HG03575 (cell line): Measurements from ENCODE around the gene MED1.
"Not testable (repeated sequence)": the region's sequence is repeated elsewhere in the genome, so short reads cannot be mapped to it uniquely, and the experiment has no call there.

Experiments
- ATAC-seq: cut with Tn5 transposase; IDR thresholded peaks from one replicate; pipeline ENCODE4 v1.9.1; 2021; ENCODE audit not compliant: unreplicated experiment, insufficient number of reproducible peaks, low FRiP score; ENCODE audit errors: extremely low read depth

The MED1 gene, protein sequence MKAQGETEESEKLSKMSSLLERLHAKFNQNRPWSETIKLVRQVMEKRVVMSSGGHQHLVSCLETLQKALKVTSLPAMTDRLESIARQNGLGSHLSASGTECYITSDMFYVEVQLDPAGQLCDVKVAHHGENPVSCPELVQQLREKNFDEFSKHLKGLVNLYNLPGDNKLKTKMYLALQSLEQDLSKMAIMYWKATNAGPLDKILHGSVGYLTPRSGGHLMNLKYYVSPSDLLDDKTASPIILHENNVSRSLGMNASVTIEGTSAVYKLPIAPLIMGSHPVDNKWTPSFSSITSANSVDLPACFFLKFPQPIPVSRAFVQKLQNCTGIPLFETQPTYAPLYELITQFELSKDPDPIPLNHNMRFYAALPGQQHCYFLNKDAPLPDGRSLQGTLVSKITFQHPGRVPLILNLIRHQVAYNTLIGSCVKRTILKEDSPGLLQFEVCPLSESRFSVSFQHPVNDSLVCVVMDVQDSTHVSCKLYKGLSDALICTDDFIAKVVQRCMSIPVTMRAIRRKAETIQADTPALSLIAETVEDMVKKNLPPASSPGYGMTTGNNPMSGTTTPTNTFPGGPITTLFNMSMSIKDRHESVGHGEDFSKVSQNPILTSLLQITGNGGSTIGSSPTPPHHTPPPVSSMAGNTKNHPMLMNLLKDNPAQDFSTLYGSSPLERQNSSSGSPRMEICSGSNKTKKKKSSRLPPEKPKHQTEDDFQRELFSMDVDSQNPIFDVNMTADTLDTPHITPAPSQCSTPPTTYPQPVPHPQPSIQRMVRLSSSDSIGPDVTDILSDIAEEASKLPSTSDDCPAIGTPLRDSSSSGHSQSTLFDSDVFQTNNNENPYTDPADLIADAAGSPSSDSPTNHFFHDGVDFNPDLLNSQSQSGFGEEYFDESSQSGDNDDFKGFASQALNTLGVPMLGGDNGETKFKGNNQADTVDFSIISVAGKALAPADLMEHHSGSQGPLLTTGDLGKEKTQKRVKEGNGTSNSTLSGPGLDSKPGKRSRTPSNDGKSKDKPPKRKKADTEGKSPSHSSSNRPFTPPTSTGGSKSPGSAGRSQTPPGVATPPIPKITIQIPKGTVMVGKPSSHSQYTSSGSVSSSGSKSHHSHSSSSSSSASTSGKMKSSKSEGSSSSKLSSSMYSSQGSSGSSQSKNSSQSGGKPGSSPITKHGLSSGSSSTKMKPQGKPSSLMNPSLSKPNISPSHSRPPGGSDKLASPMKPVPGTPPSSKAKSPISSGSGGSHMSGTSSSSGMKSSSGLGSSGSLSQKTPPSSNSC (N-terminal part only)

DNA sequence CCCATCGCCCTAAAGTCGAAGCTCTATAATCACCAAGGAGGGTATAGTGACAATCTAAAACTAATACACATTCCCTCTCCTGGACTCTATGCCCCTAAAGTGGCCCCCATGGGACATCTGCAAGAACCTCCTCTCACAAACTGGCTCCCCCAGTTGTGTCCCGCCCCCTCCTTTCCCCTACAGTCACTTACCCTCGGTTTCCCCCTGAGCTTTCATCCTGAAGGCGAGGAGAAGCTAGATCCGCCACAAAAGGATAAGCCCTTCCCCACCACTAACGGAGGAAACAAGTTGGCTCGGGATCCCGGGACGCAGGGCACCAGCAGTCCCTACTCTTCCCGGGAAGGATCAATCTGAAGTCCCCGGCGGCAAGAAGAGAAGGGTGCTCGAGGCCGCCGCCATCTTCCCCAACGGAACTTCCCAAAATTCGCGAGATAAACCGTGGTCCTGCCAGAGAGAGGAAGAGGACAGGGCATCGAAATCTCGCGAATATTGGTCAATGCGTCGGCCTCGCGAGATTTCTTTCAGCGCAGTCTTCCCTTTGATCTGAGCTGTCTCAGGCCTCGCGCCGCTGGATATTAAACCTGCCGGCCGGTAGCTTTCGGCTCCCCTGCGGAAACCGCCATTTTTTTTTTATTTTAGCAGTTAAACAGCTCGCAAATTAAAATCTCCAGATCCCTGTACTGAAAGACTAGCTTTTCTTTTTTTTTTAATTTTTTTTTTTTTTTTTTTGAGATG is at the start of gene MED1:
TSS of gene MED1 (minus strand) at position 417 of the 735 bp plus-strand sequence. CDS start at position 216, 201 bp downstream.
- ATAC-seq, result peak; percentile 74

DNA sequence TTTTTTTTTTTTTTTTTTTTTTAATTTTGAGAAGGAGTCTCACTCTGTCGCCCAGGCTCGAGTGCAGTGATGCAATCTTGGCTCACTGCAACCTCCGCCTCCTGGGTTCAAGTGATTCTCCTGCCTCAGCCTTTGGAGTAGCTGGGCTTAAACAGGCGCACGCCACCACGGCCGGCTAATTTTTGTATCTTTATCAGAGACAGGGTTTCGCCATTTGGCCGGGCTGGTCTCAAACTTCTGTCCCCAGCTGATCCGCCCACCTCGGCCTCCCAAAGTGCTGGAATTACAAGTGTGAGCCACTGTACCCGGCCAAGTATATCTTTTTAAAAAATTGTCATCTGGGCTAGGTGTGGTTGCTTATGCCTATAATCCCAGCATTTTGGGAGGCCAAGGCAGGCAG is 45.9 kb upstream of the MED1 start:
- not testable (repeated sequence) for ATAC-seq

DNA sequence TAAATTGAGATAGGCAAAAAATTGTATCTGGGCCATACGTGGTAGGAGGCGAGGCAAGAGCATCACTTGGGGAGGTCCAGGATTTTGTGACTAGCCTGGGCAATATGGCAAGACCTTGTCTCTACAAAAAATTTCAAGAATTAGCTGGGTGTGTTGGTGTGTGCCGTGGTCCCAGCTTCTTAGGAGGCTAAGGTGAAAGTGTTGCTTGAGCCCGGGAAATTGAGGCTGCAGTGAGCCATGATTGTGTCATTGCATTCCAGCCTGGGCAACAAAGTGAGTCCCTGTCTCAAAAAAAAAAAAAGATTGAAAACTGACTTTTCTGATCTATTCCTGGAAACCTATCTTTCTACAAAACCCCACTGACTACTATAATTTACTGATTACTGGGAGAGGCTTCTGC is 36.9 kb upstream of the MED1 start:
- ATAC-seq, result no peak

DNA sequence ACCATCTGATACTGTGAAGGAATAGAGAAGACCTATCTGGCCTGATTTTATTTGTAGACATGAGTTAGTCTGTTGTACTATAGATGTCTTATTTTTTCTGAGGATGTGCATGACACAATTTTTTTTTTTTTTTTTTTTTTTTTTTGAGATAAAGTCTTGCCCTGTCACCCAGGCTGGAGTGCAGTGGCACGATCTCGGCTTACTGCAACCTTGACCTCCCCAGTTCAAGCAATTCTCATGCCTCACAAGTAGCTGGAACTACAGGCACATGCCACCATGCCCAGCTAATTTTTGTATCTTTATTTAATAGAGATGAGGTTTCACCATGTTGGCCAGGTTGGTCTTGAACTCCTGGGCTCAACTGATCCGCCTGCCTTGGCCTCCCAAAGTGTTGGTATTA is 36.4 kb upstream of the MED1 start:
- not testable (repeated sequence) for ATAC-seq

DNA sequence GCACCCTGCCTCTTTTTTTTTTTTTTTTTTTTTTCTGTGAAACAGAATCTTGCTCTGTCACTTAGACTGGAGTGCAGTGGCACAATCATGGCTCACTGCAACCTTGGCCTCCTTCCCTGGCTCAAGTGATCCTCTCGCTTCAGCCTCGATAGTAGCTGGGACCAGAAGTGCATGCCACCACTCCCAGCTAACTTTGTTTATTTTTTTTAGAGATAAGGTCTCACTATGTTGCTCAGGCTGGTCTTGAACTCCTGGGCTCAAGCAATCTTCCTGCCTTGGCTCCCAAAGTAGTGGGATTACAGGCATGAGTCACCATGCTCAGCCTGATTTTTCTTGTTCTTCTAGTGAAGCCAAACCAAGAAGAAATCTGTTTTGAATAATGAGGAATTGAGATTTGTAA is 35.2 kb upstream of the MED1 start:
- ATAC-seq, result no peak

DNA sequence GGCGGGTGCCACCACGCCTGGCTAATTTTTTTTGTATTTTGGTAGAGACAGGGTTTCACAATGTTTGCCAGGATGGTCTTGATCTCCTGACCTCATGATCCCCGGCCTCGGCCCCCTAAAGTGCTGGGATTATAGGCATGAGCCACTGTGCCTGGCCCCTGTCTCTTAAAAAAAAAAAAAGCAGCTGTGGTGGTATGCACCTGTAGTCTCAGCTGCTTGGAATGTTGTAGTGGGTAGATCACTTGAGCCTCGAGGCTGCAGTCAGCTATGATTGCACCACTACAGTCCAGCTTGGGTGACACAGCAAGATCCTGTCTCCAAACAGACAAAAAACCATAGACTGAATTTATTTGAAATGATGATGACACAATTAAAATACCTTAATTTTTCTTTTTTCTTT is 34.5 kb upstream of the MED1 start:
- ATAC-seq, result no peak

DNA sequence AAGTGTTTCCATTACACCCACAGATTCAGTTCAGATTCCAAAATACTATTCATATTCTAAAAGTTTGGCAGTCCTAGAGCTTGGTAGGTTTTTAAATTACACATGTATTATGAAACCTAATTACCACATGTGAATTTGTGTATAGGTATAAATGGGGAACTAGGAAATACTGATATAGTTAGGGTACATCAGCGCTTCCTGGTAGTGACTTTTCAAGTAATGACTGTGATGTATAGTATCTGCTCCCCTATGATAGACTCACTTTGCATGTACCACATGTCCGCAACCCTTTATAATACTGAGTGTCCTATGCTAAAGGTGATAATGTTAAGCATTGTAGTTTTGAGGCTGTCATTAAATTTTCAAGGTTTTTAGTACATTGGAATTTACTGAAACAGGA is 33.1 kb upstream of the MED1 start:
- no peak for ATAC-seq

DNA sequence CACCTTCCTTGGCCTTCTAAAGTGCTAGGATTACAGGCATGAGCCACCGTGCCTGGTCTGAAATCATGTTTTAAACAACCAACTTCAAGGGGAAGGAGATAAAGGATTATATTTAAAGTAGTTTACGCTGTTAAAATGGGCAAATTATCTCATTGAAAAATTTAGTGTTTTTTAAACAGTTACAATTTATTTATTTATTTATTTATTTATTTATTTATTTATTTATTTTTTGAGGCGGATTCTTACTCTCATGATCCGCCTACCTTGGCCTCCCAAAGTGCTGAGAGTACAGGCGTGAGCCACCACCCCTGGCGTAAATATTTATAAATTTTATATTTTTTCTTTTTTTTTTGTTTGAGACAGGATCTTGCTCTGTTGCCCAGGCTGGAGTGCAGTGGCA is 32.4 kb upstream of the MED1 start:
- ATAC-seq, result no peak

DNA sequence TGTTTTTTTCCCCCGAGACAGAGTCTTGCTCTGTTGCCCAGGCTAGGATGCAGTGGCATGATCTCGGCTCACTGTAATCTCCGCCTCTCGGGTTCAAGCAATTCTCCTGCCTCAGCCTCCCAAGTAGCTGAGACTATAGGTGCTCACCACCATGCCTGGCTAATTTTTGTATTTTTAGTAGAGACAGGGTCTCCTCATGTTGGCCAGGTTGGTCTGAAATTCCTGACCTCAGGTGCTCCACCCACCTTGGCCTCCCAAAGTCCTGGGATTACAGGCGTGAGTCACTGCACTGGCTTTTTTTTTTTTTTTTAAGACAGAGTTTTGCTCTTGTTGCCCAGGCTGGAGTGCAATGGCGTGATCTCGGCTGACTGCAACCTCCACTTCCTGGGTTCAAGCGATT is 28.6 kb upstream of the MED1 start:
- not testable (repeated sequence) for ATAC-seq

DNA sequence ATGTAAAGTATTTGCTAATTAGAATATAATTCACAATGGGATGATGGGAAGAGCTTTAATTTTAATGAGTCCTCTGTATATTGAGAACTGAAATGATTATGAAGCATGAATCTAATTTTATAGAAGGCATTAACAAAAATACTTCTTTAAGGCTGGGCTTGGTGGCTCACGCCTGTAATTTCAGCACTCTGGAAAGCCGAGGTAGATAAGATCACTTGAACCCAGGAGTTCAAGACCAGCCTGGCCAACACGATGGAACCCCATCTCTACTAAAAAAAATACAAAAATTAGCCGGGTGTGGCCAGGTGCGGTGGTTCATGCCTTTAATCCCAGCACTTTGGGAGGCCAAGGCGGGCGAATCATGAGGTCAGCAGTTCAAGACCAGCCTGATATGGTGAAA is 22.2 kb upstream of the MED1 start:
- ATAC-seq, result no peak

DNA sequence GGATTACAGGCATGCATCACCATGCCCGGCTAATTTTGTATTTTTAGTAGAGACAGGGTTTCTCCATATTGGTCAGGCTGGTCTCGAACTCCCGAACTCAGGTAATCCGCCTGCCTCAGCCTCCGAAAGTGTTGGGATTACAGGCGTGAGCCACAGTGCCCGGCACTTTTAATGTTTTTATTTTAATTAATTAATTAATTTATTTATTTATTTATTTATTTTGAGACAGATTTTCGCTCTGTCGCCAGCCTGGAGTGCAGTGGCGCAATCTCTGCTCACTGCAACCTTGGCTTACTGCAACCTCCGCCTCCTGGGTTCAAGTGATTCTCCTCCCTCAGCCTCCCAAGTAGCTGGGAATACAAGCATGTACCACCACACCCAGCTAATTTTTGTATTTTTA is 17.5 kb upstream of the MED1 start:
- not testable (repeated sequence) for ATAC-seq

DNA sequence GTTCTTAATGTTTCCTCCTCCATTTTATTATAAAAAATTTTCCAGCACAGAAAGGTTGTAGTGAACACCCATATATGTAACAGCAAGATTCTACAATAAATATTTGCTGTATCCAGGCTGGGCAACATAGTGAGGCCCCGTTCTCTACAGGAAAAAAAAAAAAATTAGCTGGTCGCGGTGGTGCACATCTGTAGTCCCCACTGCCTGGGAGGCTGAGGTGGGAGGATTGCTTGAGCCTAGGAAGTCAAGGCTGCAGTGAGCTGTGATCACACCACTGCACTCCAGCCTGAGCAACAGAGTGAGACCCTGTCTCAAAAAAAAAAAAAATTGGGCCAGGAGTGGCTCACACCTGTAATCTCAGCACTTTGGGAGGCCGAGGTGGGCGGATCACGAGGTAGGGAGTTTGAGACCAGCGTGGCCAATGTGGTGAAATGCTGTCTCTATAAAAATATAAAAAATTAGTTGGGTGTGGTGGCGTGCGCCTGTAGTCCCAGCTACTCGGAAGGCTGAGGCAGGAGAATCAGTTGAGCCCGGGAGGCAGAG is 13.6 kb upstream of the MED1 start:
- ATAC-seq, result not testable (repeated sequence)

DNA sequence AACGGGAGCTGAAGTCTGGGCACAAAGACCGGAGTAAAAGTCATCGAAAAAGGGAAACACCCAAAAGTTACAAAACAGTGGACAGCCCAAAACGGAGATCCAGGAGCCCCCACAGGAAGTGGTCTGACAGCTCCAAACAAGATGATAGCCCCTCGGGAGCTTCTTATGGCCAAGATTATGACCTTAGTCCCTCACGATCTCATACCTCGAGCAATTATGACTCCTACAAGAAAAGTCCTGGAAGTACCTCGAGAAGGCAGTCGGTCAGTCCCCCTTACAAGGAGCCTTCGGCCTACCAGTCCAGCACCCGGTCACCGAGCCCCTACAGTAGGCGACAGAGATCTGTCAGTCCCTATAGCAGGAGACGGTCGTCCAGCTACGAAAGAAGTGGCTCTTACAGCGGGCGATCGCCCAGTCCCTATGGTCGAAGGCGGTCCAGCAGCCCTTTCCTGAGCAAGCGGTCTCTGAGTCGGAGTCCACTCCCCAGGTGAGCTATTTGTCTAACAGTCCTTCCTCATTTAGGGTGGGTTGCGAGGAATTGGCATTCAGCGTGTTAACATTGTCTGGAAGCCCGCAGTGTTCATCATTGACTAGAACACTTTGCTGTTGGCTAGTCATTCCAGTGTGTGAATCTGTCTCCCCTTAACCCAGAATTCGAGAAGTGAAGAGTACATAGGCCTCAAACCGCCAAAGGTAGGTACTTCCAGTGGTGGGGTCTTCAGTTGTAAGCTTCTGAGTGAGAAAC is 11.7 kb upstream of the MED1 start:
- ATAC-seq, result no peak

DNA sequence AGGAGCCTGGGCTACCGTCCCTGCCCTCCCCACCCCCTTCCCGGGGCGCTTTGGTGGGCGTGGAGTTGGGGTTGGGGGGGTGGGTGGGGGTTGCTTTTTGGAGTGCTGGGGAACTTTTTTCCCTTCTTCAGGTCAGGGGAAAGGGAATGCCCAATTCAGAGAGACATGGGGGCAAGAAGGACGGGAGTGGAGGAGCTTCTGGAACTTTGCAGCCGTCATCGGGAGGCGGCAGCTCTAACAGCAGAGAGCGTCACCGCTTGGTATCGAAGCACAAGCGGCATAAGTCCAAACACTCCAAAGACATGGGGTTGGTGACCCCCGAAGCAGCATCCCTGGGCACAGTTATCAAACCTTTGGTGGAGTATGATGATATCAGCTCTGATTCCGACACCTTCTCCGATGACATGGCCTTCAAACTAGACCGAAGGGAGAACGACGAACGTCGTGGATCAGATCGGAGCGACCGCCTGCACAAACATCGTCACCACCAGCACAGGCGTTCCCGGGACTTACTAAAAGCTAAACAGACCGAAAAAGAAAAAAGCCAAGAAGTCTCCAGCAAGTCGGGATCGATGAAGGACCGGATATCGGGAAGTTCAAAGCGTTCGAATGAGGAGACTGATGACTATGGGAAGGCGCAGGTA is 11.0 kb upstream of the MED1 start:
- no peak for ATAC-seq

DNA sequence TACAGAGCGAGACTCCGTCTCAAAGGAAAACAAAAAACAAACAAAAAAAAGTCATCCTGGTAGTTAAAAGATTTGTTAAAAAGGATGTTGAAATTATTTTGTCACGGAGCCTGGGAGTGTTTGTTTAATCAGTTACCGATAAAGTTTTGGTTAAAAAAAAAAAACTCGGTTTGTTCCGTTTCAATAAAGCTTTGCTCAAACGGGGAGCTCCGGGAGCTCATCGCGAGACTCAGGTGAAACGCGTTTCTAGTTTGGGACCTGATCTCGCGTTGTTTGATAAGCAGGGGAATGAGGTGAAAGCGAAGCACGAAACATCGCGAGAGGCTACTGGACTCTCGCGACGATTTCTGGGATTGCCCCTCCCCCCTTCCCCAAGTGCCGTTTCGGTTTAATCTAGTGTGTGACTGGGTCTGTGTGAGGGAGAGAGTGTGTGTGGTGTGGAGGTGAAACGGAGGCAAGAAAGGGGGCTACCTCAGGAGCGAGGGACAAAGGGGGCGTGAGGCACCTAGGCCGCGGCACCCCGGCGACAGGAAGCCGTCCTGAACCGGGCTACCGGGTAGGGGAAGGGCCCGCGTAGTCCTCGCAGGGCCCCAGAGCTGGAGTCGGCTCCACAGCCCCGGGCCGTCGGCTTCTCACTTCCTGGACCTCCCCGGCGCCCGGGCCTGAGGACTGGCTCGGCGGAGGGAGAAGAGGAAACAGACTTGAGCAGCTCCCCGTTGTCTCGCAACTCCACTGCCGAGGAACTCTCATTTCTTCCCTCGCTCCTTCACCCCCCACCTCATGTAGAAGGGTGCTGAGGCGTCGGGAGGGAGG is 10.3 kb upstream of the MED1 start, which contains the start of gene CDK12:
TSS of gene CDK12 (plus strand) at position 374 of the 813 bp plus-strand sequence. CDS start 586 bp downstream, outside the sequence.
- ATAC-seq, result no peak

DNA sequence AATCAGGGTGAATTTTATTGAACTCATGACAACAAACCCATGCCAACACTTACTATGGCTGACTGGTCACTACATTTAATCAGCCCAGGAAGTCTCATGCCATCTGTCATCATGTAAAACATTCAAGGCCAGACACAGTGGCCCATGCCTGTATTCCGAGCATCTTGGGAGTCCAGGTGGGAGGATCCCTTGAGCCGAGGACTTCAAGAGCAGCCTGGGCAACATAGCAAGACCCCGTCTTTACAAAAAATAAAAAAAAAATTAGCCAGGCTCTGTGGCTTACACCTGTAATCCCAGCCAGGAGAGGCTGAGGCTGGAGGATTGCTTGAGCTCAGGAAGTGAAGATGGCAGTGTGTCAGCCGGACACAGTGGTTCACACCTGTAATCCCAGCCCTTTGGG is 4.9 kb upstream of the MED1 start:
- no peak for ATAC-seq
